PC-3 (cell line): ENCODE results near the gene MAPK7.

Experiments used
- CTCF ChIP-seq: fragments of 300-600 bp; sonication (generic); conservative IDR thresholded peaks from 2 replicates; pipeline ENCODE4 v1.5.1; 2017; ENCODE audit warnings: antibody characterized with exemption, low read depth, mild to moderate bottlenecking, low read length
- EZH2 ChIP-seq: fragments of 300-600 bp; sonication (generic); IDR thresholded peaks from one replicate; pipeline ENCODE4 v1.6.1; 2017; ENCODE audit warnings: antibody characterized with exemption, mild to moderate bottlenecking, low read length; ENCODE audit not compliant: unreplicated experiment
- EZH2phosphoT487 ChIP-seq: fragments of 300-600 bp; sonication (generic); IDR thresholded peaks from 2 replicates; pipeline ENCODE4 v1.6.1; 2018; ENCODE audit warnings: mild to moderate bottlenecking, antibody characterized with exemption, low read length, borderline replicate concordance

DNA sequence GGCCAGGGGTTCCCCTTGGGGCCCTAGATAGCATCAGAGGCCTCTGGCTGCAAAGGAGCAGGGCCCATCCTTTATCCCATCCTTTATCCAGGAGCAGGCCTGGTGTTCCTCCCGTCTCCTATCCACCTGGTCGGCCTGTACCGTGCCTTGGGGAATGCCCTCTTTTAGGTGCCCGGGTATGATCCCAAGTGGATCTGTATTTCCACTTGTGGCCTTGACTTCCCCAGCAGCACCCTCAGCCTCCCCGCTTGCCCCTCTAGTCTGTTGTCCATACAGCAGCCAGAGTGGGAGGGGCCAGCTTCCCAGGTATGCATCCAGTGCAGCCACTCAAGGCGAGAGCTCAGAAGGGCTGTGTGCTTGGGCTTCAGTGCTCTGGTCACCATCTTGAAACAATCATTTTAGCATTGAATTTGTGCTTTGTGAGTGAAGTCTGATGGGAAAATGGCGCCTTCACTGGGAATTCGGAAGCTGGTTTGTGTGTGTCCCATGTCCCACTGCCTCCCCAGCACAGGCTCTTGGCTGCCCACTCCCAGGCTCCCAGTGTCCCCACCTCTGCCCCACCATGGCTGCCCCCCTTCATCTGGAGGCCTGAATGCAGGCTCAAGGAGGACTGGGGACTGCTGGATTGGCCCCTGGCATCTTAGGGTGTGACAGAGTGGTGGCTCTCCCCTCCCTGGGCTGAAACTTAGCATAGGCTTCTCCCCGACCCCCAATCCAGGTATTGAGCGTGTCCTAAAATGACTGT is 29.5 kb downstream of the MAPK7 start:
- TF ChIP-seq CTCF (no peak), EZH2 (no peak), EZH2phosphoT487 (no peak)
